ENCODE results near the gene TCFL5.

The TCFL5 gene

DNA sequence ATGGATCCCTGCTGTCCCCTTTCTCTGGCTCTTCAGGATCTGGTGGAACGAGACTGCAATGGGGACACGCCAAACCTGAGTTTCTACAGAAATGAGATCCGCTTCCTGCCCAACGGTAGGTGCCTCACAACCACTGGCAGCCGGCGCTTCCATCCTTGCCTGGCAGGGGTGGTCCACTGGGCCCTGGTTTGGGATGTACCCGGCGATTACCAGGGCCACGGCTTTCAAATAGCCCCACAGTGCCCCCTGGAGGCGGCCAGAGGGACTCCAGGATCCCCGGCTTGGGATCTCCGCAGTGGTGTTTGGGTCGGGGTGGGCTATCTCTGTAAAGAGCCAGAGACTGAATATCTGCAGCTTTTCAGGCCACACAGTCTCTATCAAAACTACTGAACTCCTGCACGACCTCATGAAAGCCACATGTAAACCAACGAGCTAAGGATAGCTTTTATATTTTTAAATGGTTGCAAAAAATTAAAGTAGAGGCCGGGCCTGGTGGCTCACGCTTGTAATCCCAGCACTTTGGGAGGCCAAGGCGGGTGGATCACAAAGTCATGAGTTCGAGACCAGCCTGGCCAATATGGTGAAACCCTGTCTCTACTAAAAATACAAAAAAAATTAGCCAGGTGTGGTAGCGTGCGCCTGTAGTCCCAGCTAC is 53.3 kb downstream of the TCFL5 start:
- DNase-seq = peak; percentile 61

- no peak for DNase-seq
These were observed 54.0 kb downstream of the TCFL5 start for GRCh38 chr20:62807444-62808210.

DNA sequence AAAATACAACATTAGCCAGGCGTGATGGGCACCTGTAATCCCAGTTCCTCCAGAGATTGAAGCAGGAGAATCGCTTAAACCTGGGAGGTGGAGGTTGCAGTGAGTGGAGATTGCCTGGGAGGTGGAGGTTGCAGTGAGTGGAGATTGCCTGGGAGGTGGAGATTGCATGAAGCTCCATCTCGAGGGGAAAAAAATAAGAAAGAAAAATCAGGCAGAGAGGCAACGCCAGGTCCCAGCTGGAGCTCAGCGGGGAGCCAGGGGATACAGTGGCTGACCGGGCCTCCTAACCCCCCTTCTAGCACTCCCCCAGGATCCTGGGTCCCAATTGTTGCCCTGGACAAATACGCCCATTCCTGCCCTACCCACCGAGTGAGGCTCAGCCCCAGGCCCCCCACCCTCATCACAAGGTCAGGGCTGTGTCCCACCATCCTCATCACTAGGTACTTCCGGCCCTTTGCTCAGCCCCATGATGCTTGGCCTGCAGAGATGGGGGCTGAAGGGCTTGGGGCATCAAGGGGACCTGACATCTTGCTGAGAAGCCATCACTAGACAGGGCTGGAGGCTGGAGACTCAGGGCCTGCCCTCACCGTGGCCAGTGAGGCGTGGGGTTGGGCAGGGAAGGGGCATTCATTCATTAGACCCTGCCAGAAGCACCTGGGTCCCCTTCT is 55.1 kb downstream of the TCFL5 start:
- no peak for DNase-seq

GRCh38 chr20:62805711-62806382 is 55.8 kb downstream of the TCFL5 start:
- no peak for DNase-seq

DNA sequence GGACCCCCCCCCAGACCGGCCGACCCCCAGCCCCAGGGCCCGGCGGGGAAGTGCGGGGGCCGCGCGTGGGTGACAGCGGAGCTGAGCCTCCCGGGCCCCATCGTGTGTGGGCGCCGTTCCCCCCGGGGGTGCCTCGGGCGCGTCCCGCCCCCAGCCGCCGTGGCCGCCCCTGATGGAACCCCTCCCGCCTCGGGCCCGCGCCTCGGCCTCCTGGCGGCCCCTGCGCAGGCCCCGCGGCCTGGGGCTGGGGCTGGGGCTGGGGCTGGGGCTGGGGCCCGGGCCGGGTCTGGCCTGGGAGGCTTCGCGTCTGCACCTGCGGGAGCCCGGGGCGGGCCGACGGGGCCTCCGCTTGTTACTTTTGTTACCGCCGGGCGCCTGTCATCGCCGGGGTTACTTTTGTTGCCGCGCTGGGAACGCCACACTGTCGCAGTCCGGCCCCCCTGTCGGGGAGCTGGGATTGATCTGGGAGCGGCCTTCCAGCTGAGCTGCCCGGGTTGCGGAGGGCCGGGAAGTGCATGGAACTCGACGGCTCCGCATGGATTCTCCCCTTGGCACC is 56.4 kb downstream of the TCFL5 start:
- DNase-seq = no peak

DNA sequence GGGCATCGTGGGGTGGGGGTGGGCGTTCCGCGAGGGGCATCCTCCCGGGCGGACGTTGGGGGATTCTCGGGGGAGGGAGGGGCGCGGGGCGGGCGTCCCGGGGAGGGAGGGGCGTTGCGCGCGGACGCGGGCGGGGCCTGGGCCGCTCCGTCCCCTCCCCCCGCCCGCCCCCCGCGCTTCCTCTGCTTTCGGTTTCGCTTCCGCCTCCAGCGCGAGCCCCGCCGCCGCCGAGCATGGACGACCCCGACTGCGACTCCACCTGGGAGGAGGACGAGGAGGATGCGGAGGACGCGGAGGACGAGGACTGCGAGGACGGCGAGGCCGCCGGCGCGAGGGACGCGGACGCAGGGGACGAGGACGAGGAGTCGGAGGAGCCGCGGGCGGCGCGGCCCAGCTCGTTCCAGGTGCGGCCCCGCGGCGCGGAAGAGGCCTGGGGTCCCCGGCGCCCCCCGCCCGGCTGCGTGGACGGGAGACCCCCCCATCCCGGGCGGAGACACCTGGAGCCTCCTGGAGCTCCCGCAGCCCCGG is 56.9 kb downstream of the TCFL5 start, which contains the start of gene OGFR:
Gene OGFR, plus strand, starts transcription at position 209 of the 528 bp plus-strand sequence. Its CDS starts 25 bp downstream, at position 234.
- peak; percentile 72 for DNase-seq

GRCh38 chr20:62804021-62804626 is 57.5 kb downstream of the TCFL5 start:
- no peak for DNase-seq

GRCh38 chr20:62802026-62802712 is 59.5 kb downstream of the TCFL5 start:
- DNase-seq = no peak

- no peak for DNase-seq
These were observed 60.2 kb downstream of the TCFL5 start for GRCh38 chr20:62801284-62802010.

- no peak for DNase-seq
These were observed 61.0 kb downstream of the TCFL5 start for GRCh38 chr20:62800314-62801259.

DNA sequence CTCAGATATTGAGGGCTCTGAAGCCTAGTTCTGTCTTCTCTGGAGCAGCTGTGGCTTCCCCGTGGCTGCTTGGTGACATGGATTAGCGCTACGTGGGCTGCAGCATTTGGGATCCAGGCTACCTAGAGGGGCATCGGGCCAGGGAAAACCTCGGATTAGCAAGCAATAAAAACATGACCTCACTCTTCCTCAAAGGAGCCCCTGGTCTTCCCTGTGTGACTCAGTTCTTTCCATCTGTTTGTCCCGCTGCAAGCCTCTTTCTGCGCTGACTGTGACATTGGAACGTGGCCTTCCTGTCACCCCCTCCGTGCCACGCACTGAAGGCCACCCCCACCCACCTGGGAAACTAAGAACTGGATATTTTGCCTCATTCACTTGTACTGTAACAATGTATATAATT is 61.7 kb downstream of the TCFL5 start:
- no peak for DNase-seq

DNA sequence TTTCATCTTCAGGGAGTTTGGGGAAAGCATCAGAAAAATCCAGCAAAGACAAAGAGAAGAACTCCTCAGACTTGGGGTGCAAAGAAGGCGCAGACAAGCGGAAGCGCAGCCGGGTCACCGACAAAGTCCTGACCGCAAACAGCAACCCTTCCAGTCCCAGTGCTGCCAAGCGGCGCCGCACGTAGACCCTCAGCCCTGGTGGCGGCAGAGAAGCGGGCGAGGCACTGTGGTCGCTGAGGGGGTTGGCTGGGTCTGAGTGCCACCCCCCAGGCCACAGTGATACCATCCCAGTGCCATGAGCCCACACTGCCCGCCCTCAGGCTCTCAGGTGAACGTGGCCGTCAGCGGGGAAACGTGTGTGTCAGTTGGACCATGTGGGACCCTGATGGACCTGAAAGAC is 62.2 kb downstream of the TCFL5 start:
- no peak for DNase-seq

- no peak for DNase-seq
These were observed 62.6 kb downstream of the TCFL5 start for GRCh38 chr20:62799036-62799435.

DNA sequence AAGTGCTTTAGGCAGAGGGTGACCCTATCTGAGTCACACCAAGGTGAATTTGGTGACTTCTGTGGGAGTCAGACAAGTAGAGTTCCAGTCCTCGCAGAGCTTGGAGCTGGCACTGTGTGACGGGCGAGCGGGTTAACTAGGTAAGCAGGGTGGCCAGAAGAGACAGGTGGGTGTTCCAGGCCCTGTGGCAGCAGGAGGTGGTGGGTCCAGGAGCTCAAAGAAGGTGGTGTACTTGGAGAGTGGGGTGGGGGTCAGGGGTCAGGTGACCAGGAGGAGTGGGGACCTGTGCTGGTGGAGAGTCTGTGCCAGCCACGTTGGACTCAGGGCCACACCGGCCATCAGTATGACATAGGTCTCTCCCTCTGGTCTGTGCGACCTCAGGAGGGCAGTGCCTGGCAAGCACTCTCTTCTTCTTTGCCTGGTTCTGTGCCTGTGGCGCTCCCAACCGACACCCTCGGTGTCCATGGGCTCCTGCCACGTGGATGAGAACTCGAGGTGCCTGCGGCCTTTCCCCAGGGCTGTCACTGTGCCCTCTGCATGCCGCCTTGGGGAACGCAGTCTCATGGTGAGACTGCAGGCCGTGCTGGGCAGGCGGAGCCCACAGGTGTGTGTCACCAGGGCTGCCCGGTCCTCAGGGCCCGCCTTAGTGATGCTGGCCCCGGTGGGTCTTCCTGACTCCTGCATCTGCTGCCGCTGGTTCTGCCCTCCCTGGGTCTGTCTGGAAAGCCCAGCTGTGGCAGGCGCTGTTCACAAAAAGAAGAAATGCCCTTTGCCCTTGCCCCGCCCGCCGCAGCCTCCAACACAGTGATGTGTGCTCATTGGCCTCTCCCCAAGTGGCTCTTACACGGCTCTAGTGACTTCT is 63.7 kb downstream of the TCFL5 start:
- DNase-seq = no peak

DNA sequence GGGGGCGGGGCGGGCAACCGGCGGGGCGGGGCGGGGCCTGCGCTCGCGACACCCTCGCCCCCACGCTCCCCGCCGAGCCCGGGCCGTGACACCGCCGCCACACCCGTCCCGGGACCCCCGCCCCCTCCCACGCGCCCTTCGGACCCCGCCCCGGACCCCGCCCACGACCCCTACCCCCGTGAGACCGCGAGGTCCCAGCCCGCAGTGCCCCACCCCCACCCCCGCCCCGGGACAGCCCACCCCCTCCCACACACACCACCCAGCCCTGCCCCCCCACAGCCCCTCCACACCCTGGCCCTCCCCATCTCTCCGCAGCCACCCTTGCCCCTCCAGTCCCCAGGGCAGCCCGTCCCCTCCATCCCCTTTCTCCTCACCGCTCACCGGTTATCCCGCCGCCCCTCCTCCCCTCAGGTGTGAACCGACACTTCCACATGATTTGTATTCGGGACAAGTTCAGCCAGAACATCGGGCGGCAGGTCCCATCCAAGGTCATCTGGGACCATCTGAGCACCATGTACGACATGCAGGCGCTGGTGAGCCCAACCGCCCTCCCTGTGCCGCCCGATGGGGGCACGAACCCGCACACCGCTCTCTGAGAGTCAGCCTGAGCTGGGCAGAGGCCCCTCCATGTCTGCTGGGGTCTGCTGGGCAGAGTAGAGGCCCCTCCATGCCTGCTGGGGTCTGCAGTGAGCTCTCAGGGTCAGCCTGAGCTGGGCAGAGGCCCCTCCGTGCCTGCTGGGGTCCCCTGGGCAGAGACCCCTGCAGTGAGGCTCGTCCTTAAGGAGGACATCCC is 64.7 kb downstream of the TCFL5 start:
- DNase-seq = no peak

GRCh38 chr20:62795023-62795761 is 66.4 kb downstream of the TCFL5 start:
- DNase-seq = peak; percentile 35
